GM12878 (cell line): ENCODE results near the gene CD3G. TPM values are rescaled to one million over a fixed set of nuclear protein-coding genes. Genes with fewer than 3 reads are reported as not detected.

Source experiments
- ATF7 ChIP-seq: fragments of 450-650 bp; IDR thresholded peaks from 2 replicates; pipeline ENCODE4 v1.6.1; 2016; ENCODE audit warnings: low read depth, mild to moderate bottlenecking
- BRCA1 ChIP-seq: IDR thresholded peaks from 2 replicates; pipeline ENCODE4 v1.6.1; 2011; ENCODE audit warnings: low read depth, low read length, improper control_type of control experiment
- CEBPB ChIP-seq, 2 experiments: fragments of 150-350 bp in 1 of 2; IDR thresholded peaks; 2 replicates each; pipeline ENCODE4 v1.6.1; 2012 to 2014; ENCODE audit warnings: low read depth in 2 of 2, low read length in 2 of 2, borderline replicate concordance in 1 of 2, inconsistent platforms in 1 of 2
- ESRRA ChIP-seq: IDR thresholded peaks from 2 replicates; pipeline ENCODE4 v1.6.1; 2012; ENCODE audit warnings: mild to moderate bottlenecking, low read length, improper control_type of control experiment
- NFYB ChIP-seq: IDR thresholded peaks from 2 replicates; pipeline ENCODE4 v1.6.1; 2011; ENCODE audit warnings: low read depth, mild to moderate bottlenecking, low read length, improper control_type of control experiment, moderate library complexity; ENCODE audit not compliant: insufficient read depth
- POLR2AphosphoS5 ChIP-seq: IDR thresholded peaks from 2 replicates; pipeline ENCODE4 v1.6.1; 2011; ENCODE audit warnings: mild to moderate bottlenecking, low read length, inconsistent platforms
- SMAD1 ChIP-seq: fragments of 450-650 bp; IDR thresholded peaks from 2 replicates; pipeline ENCODE4 v1.6.1; 2018; ENCODE audit warnings: mild to moderate bottlenecking, low read depth; ENCODE audit not compliant: partially characterized antibody
- TARDBP ChIP-seq: IDR thresholded peaks from 2 replicates; pipeline ENCODE4 v1.6.1; 2016; ENCODE audit warnings: borderline replicate concordance
- ZNF622 ChIP-seq: fragments of 450-650 bp; IDR thresholded peaks from 2 replicates; pipeline ENCODE4 v1.6.1; 2017; ENCODE audit warnings: mild to moderate bottlenecking, inconsistent platforms
- polyA plus RNA-seq, 11 experiments: library from polyadenylated mRNA; depleted of rRNA in 4 of 11; unstranded in 6 of 11; stranded (reverse) in 5 of 11; fragments of >200 nt; fragmentation: Nextera tagmentation in 4 of 11; fragmentation: Illumina TruSeq in 1 of 11; extraction: Ambion mirVana in 4 of 11; extraction: Trizol in 1 of 11; gene quantifications; 1 replicate in 1 of 11; 2 replicates in 10 of 11; pipeline versions ENCODE4 v1.2.1 to v1.2.3, GENCODE V29; 2011 to 2016; ENCODE audit warnings: inconsistent platforms in 2 of 11, missing spikeins in 2 of 11, low read depth in 1 of 11
- total RNA-seq, 4 experiments: library from RNA; depleted of rRNA in 3 of 4; stranded (reverse); fragments of >200 nt in 3 of 4; fragmentation: Illumina TruSeq in 1 of 4; extraction: Trizol in 1 of 4; gene quantifications; 2 replicates each; pipeline versions ENCODE4 v1.2.1 to v1.2.3, GENCODE V29; 2013 to 2021
- TF ChIP-seq, protein P1 (sequence below): fragments of 450-650 bp; IDR thresholded peaks from 2 replicates; pipeline ENCODE4 v1.6.1; 2018; ENCODE audit warnings: borderline replicate concordance, mild to moderate bottlenecking; ENCODE audit not compliant: partially characterized antibody
- TF ChIP-seq, protein P2 (sequence below): fragments of 450-650 bp; IDR thresholded peaks from 2 replicates; pipeline ENCODE4 v1.6.1; 2017; ENCODE audit warnings: mild to moderate bottlenecking, moderate library complexity
- TF ChIP-seq, protein P3 (sequence below): fragments of 450-650 bp; formaldehyde crosslinking; IDR thresholded peaks from 2 replicates; pipeline ENCODE4 v1.5.0; 2022; ENCODE audit warnings: mild to moderate bottlenecking, missing genetic modification characterization
- TF ChIP-seq, protein P4 (sequence below): IDR thresholded peaks from 2 replicates; pipeline ENCODE4 v1.6.1; 2011; ENCODE audit warnings: mild to moderate bottlenecking, low read depth, low read length, moderate library complexity; ENCODE audit not compliant: insufficient replicate concordance
- TF ChIP-seq, protein P5 (sequence below): fragments of 450-650 bp; IDR thresholded peaks from 2 replicates; pipeline ENCODE4 v1.6.1; 2016; ENCODE audit warnings: mild to moderate bottlenecking

CD3G gene
- total and polyA plus RNA-seq, 10 of the 15 experiments (the other 5 are each of a cell fraction or from before 2014, with no cell fraction given): 0.10 to 0.16 (median 0.13) TPM; not detected in 7

DNA sequence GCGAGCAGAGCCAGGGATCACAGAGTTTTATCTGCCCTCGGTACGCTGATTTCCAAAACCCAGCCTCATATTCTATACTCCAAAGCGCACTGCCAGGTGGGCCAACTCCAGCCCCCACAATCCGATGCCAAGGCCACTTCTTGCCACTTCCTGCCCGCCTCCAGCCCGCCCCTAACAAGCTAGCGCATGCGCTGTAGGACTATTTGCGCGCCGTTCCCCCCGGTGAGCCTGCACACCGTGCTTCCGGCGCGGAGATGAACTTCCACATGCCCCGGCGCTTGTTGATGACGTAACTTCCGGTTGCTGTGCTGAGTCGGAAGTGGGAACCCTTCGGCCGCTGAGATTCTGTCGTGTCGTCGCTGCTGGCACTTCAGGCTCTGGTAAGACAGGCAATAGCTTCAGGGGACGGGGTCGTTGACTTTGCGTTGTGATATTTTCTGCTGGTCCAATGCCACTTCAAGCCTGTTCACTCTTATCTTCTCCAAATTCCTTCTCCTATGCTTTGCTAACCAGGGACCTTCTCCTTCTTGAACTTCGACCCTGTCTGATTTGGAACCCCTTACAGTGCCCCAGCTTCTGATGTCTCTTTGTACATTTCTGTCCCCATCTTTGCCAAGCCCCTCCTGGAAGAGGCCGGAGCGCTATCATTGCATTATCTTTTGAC, 15.3 kb downstream of the CD3G start, which contains the start of gene UBE4A (continued):
- TF ChIP-seq, protein P1, sequence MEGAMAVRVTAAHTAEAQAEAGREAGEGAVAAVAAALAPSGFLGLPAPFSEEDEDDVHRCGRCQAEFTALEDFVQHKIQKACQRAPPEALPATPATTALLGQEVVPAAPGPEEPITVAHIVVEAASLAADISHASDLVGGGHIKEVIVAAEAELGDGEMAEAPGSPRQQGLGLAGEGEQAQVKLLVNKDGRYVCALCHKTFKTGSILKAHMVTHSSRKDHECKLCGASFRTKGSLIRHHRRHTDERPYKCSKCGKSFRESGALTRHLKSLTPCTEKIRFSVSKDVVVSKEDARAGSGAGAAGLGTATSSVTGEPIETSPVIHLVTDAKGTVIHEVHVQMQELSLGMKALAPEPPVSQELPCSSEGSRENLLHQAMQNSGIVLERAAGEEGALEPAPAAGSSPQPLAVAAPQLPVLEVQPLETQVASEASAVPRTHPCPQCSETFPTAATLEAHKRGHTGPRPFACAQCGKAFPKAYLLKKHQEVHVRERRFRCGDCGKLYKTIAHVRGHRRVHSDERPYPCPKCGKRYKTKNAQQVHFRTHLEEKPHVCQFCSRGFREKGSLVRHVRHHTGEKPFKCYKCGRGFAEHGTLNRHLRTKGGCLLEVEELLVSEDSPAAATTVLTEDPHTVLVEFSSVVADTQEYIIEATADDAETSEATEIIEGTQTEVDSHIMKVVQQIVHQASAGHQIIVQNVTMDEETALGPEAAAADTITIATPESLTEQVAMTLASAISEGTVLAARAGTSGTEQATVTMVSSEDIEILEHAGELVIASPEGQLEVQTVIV: peak; percentile 81
- TF ChIP-seq, protein P2, sequence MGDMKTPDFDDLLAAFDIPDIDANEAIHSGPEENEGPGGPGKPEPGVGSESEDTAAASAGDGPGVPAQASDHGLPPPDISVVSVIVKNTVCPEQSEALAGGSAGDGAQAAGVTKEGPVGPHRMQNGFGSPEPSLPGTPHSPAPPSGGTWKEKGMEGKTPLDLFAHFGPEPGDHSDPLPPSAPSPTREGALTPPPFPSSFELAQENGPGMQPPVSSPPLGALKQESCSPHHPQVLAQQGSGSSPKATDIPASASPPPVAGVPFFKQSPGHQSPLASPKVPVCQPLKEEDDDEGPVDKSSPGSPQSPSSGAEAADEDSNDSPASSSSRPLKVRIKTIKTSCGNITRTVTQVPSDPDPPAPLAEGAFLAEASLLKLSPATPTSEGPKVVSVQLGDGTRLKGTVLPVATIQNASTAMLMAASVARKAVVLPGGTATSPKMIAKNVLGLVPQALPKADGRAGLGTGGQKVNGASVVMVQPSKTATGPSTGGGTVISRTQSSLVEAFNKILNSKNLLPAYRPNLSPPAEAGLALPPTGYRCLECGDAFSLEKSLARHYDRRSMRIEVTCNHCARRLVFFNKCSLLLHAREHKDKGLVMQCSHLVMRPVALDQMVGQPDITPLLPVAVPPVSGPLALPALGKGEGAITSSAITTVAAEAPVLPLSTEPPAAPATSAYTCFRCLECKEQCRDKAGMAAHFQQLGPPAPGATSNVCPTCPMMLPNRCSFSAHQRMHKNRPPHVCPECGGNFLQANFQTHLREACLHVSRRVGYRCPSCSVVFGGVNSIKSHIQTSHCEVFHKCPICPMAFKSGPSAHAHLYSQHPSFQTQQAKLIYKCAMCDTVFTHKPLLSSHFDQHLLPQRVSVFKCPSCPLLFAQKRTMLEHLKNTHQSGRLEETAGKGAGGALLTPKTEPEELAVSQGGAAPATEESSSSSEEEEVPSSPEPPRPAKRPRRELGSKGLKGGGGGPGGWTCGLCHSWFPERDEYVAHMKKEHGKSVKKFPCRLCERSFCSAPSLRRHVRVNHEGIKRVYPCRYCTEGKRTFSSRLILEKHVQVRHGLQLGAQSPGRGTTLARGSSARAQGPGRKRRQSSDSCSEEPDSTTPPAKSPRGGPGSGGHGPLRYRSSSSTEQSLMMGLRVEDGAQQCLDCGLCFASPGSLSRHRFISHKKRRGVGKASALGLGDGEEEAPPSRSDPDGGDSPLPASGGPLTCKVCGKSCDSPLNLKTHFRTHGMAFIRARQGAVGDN: peak; percentile 60; the same call in 1 of the 2 replicates
- TF ChIP-seq NFYB (no peak), ATF7 (peak; percentile 99), POLR2AphosphoS5 (peak; percentile 98), CEBPB (IDR thresholded peaks at IDR 0.05; ENCODE audit: borderline replicate concordance in 1 of 2, low read depth in 2 of 2, low read length in 2 of 2) (peak in 1 of 2 experiments; percentile 48; a peak in 1 of 4 replicates), ZNF622 (no peak), TARDBP (peak; percentile 80), ESRRA (no peak), BRCA1 (no peak), SMAD1 (peak; percentile 58)
- TF ChIP-seq, protein P3, sequence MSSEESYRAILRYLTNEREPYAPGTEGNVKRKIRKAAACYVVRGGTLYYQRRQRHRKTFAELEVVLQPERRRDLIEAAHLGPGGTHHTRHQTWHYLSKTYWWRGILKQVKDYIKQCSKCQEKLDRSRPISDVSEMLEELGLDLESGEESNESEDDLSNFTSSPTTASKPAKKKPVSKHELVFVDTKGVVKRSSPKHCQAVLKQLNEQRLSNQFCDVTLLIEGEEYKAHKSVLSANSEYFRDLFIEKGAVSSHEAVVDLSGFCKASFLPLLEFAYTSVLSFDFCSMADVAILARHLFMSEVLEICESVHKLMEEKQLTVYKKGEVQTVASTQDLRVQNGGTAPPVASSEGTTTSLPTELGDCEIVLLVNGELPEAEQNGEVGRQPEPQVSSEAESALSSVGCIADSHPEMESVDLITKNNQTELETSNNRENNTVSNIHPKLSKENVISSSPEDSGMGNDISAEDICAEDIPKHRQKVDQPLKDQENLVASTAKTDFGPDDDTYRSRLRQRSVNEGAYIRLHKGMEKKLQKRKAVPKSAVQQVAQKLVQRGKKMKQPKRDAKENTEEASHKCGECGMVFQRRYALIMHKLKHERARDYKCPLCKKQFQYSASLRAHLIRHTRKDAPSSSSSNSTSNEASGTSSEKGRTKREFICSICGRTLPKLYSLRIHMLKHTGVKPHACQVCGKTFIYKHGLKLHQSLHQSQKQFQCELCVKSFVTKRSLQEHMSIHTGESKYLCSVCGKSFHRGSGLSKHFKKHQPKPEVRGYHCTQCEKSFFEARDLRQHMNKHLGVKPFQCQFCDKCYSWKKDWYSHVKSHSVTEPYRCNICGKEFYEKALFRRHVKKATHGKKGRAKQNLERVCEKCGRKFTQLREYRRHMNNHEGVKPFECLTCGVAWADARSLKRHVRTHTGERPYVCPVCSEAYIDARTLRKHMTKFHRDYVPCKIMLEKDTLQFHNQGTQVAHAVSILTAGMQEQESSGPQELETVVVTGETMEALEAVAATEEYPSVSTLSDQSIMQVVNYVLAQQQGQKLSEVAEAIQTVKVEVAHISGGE (CRISPR knock-in tag): 0 out of 2 replicates have a peak, but pooled peaks have one; percentile 40
- TF ChIP-seq, protein P4, sequence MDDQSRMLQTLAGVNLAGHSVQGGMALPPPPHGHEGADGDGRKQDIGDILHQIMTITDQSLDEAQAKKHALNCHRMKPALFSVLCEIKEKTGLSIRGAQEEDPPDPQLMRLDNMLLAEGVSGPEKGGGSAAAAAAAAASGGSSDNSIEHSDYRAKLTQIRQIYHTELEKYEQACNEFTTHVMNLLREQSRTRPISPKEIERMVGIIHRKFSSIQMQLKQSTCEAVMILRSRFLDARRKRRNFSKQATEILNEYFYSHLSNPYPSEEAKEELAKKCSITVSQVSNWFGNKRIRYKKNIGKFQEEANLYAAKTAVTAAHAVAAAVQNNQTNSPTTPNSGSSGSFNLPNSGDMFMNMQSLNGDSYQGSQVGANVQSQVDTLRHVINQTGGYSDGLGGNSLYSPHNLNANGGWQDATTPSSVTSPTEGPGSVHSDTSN: no peak
- TF ChIP-seq, protein P5, sequence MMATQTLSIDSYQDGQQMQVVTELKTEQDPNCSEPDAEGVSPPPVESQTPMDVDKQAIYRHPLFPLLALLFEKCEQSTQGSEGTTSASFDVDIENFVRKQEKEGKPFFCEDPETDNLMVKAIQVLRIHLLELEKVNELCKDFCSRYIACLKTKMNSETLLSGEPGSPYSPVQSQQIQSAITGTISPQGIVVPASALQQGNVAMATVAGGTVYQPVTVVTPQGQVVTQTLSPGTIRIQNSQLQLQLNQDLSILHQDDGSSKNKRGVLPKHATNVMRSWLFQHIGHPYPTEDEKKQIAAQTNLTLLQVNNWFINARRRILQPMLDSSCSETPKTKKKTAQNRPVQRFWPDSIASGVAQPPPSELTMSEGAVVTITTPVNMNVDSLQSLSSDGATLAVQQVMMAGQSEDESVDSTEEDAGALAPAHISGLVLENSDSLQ: peak; percentile 60; the same call in 1 of the 2 replicates
